B cell (primary cell): Measurements from ENCODE around the gene AMH.

Experiments used
- EZH2 ChIP-seq: IDR thresholded peaks from 2 replicates; pipeline ENCODE4 v1.6.1; 2012; ENCODE audit warnings: borderline replicate concordance, low read depth, mild to moderate bottlenecking, moderate library complexity, low read length; ENCODE audit not compliant: insufficient read depth, poor library complexity, severe bottlenecking
- TF ChIP-seq, protein P1 (sequence below): fragments of 200-600 bp; IDR thresholded peaks from one replicate; pipeline ENCODE4 v1.8.0; 2022; ENCODE audit warnings: antibody characterized with exemption, mild to moderate bottlenecking

- TF ChIP-seq, protein P1, sequence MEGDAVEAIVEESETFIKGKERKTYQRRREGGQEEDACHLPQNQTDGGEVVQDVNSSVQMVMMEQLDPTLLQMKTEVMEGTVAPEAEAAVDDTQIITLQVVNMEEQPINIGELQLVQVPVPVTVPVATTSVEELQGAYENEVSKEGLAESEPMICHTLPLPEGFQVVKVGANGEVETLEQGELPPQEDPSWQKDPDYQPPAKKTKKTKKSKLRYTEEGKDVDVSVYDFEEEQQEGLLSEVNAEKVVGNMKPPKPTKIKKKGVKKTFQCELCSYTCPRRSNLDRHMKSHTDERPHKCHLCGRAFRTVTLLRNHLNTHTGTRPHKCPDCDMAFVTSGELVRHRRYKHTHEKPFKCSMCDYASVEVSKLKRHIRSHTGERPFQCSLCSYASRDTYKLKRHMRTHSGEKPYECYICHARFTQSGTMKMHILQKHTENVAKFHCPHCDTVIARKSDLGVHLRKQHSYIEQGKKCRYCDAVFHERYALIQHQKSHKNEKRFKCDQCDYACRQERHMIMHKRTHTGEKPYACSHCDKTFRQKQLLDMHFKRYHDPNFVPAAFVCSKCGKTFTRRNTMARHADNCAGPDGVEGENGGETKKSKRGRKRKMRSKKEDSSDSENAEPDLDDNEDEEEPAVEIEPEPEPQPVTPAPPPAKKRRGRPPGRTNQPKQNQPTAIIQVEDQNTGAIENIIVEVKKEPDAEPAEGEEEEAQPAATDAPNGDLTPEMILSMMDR: no peak
- no peak for TF ChIP-seq EZH2
Measured at GRCh38 chr19:2224754-2225349, 24.3 kb upstream of the AMH start.
